Measurements from ENCODE around the gene SDC3.

DNA sequence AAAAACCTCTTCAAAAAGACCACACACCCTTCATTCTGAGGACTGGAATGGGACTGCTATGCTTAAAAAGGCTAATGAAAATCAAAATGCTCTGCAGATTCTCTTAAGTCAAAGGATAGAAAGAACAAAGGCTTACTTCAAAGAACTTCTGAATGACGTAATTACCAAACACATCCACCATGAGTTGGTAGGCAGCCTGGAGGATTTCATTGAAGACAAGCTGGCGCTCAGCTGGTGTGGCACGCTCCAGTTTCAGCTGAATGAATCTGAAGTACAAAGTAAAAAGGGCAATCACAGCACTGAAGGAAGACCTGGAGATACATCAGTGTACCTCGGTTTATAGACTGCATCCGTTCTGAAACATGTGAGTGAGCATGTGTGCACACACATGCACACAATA is 43.5 kb upstream of the SDC3 start:
- TF ChIP-seq CTCF (IDR thresholded peaks at IDR 0.05): no peak
- no peak for TF ChIP-seq POLR2A (IDR thresholded peaks at IDR 0.05)
